Tibial nerve (tissue), 3 donors: Measurements from ENCODE around the gene ZFPM1.

Experiments
- CTCF ChIP-seq, 5 experiments: fragments of 200-600 bp in 3 of 5; fragments of 450-650 bp in 2 of 5; sonication (generic) in 3 of 5; IDR thresholded peaks; one replicate each; pipeline ENCODE4 v1.5.1; 2016 to 2019; ENCODE audit warnings: antibody characterized with exemption in 5 of 5, mild to moderate bottlenecking in 3 of 5, moderate library complexity in 2 of 5
- POLR2A ChIP-seq, 2 donors: fragments of 450-650 bp; IDR thresholded peaks; one replicate each; pipeline ENCODE4 v1.6.1; 2017; ENCODE audit warnings: antibody characterized with exemption in 2 of 2, mild to moderate bottlenecking in 2 of 2, moderate library complexity in 2 of 2

GRCh38 chr16:88415381-88415705 is 37.7 kb upstream of the ZFPM1 start:
- TF ChIP-seq CTCF (IDR thresholded peaks at IDR 0.05) (no peak), POLR2A (IDR thresholded peaks at IDR 0.05) (no peak)
